ENCODE results near the gene DCTPP1. TPM values are rescaled to one million over a fixed set of nuclear protein-coding genes. Genes with fewer than 3 reads are reported as not detected.

DCTPP1 gene
- total and polyA plus RNA-seq, 2 donors from 2014 or later: 39.1 to 64.7 TPM

DNA sequence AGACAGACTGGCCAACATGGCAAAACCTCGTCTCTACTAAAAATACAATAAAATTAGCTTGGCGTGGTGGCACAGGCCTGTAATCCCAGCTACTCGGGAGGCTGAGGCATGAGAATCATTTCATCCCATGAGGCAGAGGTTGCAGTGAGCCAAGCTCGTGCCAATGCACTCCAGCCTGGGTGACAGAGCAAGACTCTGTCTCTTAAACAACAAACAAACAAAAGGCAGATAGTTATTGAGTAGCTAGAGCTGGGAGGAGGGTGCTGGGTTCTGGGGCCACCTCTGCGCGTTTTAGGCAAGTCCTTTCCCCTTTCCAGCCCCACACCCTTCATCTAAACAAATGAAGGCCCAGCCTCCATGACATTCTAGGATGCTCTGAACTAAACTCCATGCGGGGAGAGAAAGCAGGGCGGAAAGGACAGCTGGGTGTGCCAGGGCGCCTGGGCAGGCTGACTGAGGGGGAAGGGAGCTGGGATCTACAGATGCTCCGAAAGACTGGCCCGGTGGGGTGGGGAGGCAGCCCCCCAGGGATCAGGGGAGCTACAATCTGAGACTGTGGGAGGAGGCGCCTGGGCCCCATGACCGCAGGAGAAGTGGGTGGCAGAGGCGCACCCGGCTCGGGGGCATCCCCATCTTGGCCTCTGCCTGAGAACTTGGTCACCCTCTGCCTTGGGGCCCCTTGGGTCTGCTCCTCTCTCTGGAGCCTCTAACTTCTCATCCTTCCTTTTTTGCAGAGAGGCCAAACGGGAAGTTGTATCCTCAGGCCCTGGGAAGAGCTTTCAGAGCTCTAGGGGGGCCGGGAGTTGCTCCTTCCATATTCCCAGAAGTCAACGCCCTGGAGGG, 43.6 kb upstream of the DCTPP1 start:
- Histone ChIP-seq H3K9me3 (ENCODE audit: control insufficient read depth in 2 of 3, insufficient read depth in 1 of 3, low read length in 3 of 3) (no peaks in the 10 kb centered on the region), H3K4me1 (ENCODE audit: control insufficient read depth in 2 of 3, insufficient read depth in 2 of 3, low read depth in 1 of 3, low read length in 3 of 3) (no peaks in the 10 kb centered on the region), H3K4me3 (ENCODE audit: low read length in 3 of 3) (no peak overlapping the region), H3K27ac (ENCODE audit: low read depth in 2 of 2, low read length in 2 of 2) (no peak overlapping the region), H3K36me3 (ENCODE audit: control insufficient read depth in 2 of 3, insufficient read depth in 3 of 3, low read length in 3 of 3) (no peaks in the 10 kb centered on the region), H3K9ac (ENCODE audit: low read length in 3 of 3) (no peak overlapping the region), H3K27me3 (ENCODE audit: control insufficient read depth, insufficient read depth, low read length) (no peaks in the 10 kb centered on the region)
- intact Hi-C loops (cut with DNase I): no loop called here
- no peak for FAIRE-seq
- TF ChIP-seq, protein P1, sequence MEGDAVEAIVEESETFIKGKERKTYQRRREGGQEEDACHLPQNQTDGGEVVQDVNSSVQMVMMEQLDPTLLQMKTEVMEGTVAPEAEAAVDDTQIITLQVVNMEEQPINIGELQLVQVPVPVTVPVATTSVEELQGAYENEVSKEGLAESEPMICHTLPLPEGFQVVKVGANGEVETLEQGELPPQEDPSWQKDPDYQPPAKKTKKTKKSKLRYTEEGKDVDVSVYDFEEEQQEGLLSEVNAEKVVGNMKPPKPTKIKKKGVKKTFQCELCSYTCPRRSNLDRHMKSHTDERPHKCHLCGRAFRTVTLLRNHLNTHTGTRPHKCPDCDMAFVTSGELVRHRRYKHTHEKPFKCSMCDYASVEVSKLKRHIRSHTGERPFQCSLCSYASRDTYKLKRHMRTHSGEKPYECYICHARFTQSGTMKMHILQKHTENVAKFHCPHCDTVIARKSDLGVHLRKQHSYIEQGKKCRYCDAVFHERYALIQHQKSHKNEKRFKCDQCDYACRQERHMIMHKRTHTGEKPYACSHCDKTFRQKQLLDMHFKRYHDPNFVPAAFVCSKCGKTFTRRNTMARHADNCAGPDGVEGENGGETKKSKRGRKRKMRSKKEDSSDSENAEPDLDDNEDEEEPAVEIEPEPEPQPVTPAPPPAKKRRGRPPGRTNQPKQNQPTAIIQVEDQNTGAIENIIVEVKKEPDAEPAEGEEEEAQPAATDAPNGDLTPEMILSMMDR (IDR thresholded peaks at IDR 0.05; ENCODE audit: borderline replicate concordance, extremely low read depth, insufficient read depth): no peak
- peak in 1 of 5 donors; percentile 73 for DNase-seq

DNA sequence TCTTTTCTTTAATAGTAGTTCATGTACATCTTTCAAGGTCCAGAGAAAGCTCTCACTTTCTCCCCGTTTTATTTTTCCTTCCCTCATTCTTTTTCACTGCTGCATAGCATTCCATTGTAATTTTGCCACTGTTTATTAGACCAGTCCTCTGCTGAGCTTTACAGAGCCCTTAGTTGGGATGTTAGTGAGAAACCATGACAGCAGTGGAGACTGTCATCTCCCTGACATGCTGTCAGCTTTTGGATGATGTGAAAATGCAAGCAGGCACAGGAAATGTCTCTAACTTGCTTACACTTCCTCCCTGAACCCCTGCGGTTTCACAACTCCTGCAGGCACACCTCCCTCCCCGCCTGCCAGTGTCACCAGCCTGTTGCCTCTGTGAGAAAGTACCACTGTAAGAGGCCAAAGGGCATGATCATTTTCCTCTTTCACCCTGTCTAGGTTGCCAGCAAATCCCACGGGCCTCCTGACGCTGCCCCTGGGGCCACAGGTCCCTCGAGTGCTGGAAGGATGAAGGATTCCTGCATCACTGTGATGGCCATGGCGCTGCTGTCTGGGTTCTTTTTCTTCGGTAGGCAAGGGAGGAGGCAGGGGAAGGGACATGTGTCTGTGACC, 42.6 kb upstream of the DCTPP1 start, which contains the start of gene ITGAL:
TSS of gene ITGAL (plus strand) at position 415 of the 615 bp plus-strand sequence. CDS start at position 511, 96 bp downstream.
- H3K27me3 ChIP-seq (ENCODE audit: control insufficient read depth, insufficient read depth, low read length): no peaks in the 10 kb centered on the region
- TF ChIP-seq, protein P1 (IDR thresholded peaks at IDR 0.05; ENCODE audit: borderline replicate concordance, extremely low read depth, insufficient read depth): no peak
- no peak within 1 kb of the TSS for H3K4me3 ChIP-seq (ENCODE audit: low read length in 3 of 3)
- no peak for DNase-seq
- H3K9ac ChIP-seq (ENCODE audit: low read length in 3 of 3): no peak within 1 kb of the TSS
- FAIRE-seq: no peak
- no peaks in the 10 kb centered on the region for H3K9me3 ChIP-seq (ENCODE audit: control insufficient read depth in 2 of 3, insufficient read depth in 1 of 3, low read length in 3 of 3)
- intact Hi-C loops (cut with DNase I): no loop called here
- no peaks in the 10 kb centered on the region for H3K36me3 ChIP-seq (ENCODE audit: control insufficient read depth in 2 of 3, insufficient read depth in 3 of 3, low read length in 3 of 3)
- H3K27ac ChIP-seq (ENCODE audit: low read depth in 2 of 2, low read length in 2 of 2): no peak within 1 kb of the TSS
- no peaks in the 10 kb centered on the region for H3K4me1 ChIP-seq (ENCODE audit: control insufficient read depth in 2 of 3, insufficient read depth in 2 of 3, low read depth in 1 of 3, low read length in 3 of 3)

DNA sequence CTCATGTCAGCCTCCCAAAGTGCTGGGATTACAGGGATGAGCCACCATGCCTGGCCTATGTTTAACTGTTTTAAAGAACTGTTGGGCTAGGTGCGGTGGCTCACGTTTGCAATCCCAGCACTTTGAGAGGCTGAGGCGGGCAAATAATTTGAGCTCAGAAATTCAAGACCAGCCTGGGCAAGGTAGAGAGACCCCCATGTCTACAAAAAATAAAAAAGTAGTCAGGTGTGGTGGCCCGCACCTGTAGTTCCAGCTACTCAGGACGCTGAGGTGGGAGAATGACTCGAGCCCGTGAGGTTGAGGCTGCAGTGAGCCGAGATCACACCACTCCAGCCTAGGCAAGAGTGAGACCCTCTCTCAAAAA, 40.8 kb upstream of the DCTPP1 start:
- no peak overlapping the region for H3K27ac ChIP-seq (ENCODE audit: low read depth in 2 of 2, low read length in 2 of 2)
- H3K9me3 ChIP-seq (ENCODE audit: control insufficient read depth in 2 of 3, insufficient read depth in 1 of 3, low read length in 3 of 3): no peaks in the 10 kb centered on the region
- no peak overlapping the region for H3K4me3 ChIP-seq (ENCODE audit: low read length in 3 of 3)
- DNase-seq (no peak), FAIRE-seq (no peak)
- TF ChIP-seq, protein P1 (IDR thresholded peaks at IDR 0.05; ENCODE audit: borderline replicate concordance, extremely low read depth, insufficient read depth): no peak
- H3K36me3 ChIP-seq (ENCODE audit: control insufficient read depth in 2 of 3, insufficient read depth in 3 of 3, low read length in 3 of 3): no peaks in the 10 kb centered on the region
- H3K9ac ChIP-seq (ENCODE audit: low read length in 3 of 3): no peak overlapping the region
- intact Hi-C loops (cut with DNase I): no loop called here
- H3K4me1 ChIP-seq (ENCODE audit: control insufficient read depth in 2 of 3, insufficient read depth in 2 of 3, low read depth in 1 of 3, low read length in 3 of 3): no peaks in the 10 kb centered on the region
- H3K27me3 ChIP-seq (ENCODE audit: control insufficient read depth, insufficient read depth, low read length): no peaks in the 10 kb centered on the region

Measured in kidney (tissue), 14 donors.